ENCODE data around the gene GMCL1.

Gene GMCL1

DNA sequence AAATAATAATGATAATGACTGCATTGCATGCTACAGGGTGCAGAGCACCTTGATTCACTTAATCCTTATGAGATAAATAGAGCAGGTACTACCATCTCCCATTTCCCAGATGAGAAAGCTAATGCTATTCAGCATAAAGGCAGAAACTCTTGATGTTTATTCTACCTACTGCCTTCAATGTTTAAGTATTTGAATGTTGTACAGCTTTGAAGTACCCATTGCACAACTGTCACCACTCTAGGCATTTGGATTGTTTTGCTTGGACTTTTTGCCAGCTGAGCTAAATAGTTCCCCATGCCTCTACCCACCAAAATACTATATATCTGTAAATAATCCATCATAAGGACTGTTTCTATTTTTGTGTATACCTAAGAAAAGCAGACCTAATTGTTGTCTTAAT, 77.8 kb downstream of the GMCL1 start:
- DNase-seq (ENCODE audit: low read depth, low spot score), result no peak
- no peak overlapping the region for H3K4me3 ChIP-seq (ENCODE audit: low read depth, low read length)
- TF ChIP-seq, protein P1, sequence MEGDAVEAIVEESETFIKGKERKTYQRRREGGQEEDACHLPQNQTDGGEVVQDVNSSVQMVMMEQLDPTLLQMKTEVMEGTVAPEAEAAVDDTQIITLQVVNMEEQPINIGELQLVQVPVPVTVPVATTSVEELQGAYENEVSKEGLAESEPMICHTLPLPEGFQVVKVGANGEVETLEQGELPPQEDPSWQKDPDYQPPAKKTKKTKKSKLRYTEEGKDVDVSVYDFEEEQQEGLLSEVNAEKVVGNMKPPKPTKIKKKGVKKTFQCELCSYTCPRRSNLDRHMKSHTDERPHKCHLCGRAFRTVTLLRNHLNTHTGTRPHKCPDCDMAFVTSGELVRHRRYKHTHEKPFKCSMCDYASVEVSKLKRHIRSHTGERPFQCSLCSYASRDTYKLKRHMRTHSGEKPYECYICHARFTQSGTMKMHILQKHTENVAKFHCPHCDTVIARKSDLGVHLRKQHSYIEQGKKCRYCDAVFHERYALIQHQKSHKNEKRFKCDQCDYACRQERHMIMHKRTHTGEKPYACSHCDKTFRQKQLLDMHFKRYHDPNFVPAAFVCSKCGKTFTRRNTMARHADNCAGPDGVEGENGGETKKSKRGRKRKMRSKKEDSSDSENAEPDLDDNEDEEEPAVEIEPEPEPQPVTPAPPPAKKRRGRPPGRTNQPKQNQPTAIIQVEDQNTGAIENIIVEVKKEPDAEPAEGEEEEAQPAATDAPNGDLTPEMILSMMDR (IDR thresholded peaks at IDR 0.05; ENCODE audit: low read depth, low read length), result no peak
- in situ Hi-C loops (cut with HindIII; ENCODE audit: low sequenced_read_pairs), result no loop called here

DNA sequence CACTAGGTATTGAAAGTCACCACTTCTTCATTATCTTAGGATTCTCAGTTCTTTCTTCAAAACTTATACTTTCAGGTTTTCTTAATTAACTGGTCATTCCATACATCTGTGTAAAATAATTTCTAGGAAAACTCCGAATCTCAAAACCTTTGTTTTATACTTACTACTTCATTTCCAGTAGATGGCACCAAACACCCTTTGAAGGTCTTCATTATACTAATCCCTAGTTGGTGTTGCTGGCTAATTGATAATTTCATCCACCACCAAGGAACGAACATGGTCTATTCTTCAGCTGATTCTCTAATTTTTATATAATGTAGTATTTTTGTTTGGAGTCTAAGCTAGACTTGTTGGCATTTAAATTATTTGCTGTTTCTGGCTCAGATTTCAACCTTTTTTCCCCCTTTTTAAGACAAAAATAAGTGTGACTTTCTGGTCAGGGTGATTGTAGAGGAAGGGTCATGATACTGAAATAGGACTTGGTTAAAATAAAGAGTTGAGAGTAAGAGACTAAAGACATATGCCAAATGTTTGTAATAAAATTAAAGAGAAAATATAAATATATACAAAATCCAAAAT, 82.6 kb downstream of the GMCL1 start:
- no peak overlapping the region for H3K4me3 ChIP-seq (ENCODE audit: low read depth, low read length)
- in situ Hi-C loops (cut with HindIII; ENCODE audit: low sequenced_read_pairs), result no loop called here
- TF ChIP-seq, protein P1 (IDR thresholded peaks at IDR 0.05; ENCODE audit: low read depth, low read length), result peak; percentile 28
- DNase-seq (ENCODE audit: low read depth, low spot score), result peak; percentile 60

DNA sequence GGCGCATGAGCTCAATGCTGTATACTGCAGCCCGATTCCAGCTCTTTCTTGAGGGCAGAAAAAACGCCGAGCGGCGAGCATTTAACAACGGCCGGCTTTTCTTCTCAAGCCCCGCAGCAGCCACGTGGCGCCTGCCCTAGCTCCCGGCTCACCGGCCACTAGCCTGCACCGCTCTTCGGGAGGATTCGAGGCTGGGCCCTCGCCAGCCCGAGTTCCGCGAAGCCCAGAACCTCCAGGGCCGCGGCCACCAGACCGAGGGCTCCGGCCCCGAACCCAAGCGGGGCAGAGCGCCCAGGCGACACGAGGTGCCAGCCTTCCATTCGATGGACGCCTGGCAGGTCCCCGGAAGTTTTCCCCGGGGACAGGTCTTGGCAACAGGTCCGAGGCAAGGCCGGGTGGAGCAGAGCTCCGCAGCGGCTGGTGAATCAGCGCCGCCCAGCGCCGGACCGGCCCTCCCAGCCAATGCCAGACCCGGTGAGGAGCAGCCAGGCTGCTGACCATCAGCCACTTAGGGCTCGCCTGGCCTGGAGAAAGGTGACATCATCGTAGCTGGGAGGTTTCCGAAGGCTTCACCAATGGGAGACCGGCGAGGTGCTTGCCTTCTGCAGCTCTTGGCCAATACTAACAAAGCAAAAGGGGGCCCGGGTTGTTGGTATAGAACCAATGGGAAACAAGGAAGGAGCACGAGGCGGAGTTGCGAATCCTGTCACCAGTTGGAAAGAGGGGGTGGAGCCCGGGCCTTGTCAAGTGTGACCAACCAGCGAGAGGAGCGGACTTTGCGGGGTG, 84.9 kb downstream of the GMCL1 start:
- in situ Hi-C loops (cut with HindIII; ENCODE audit: low sequenced_read_pairs), result no loop called here
- TF ChIP-seq, protein P1 (IDR thresholded peaks at IDR 0.05; ENCODE audit: low read depth, low read length), result peak; percentile 15
- H3K4me3 ChIP-seq (ENCODE audit: low read depth, low read length), result peak overlapping the region; percentile 79
- peak; percentile 100 for DNase-seq (ENCODE audit: low read depth, low spot score)

DNA sequence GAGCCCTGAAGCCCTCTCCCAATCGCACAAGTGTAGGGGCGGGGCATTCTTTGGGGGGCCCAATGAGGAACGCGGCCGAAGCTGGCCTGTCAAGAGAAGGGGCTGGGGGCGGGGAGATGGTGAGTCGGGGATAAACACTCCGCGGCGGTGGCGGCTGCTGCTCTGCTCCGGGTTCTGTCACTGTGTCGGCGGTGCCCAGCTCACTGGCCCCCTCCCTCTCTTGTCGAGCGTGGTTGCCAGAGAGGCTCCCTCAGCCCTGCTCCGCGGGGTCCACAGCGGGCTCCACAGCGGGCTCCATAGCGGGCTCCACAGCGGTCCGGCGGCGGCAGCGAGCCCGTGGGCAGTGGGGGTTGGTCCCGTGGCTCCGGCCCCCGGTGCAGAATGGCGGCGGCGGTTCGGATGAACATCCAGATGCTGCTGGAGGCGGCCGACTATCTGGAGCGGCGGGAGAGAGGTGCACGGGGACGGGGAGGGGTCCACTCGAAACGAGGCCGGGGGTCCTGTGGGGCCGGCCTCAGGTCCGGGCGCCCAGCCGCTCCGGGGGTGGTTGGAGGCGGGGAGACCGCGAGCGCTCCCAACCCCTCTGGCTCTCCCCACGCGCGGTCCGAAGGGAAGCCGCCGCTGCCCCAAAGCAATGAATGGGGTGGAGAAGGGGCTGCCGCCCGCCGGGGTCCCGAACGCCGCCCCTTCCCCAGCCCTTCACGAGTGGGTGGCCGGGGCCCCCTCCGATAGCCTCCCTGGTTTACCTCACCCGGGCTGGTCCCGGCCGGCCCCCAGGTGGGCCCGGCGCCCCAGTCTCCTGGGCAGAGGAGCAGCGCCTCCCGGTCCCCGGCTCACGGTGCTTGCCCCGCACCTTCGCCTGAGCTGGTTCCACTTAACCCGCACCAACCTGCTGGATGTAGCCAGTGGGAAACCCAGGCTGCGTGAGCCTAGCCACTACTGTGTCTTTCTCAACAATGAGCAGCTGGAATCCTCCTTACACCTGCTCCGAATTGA, 85.8 kb downstream of the GMCL1 start, which contains the start of gene MXD1:
Gene MXD1, plus strand, starts transcription at position 160 of the 996 bp plus-strand sequence. Its CDS starts 222 bp downstream, at position 382.
- TF ChIP-seq, protein P1 (IDR thresholded peaks at IDR 0.05; ENCODE audit: low read depth, low read length), result no peak
- peak within 1 kb of the TSS; percentile 79 for H3K4me3 ChIP-seq (ENCODE audit: low read depth, low read length)
- DNase-seq (ENCODE audit: low read depth, low spot score), result no peak
- in situ Hi-C loops (cut with HindIII; ENCODE audit: low sequenced_read_pairs), result no loop called here

DNA sequence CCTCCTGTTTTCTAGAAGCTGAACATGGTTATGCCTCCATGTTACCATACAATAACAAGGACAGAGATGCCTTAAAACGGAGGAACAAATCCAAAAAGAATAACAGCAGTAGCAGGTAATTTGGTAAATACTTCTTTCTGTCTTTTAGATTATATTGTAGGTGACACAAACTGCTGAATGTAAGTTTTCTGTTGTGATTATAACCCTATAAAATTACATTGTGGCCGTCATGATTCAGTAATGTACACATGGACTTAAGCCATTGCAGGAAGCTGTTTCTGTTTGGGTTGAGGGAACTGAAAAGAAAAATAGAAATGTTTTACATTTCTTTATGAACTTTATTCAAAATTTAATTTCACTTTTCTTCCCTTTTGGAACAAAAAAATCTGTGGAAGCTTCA, 86.6 kb downstream of the GMCL1 start:
- TF ChIP-seq, protein P1 (IDR thresholded peaks at IDR 0.05; ENCODE audit: low read depth, low read length), result no peak
- no peak for DNase-seq (ENCODE audit: low read depth, low spot score)
- H3K4me3 ChIP-seq (ENCODE audit: low read depth, low read length), result peak overlapping the region; percentile 79
- in situ Hi-C loops (cut with HindIII; ENCODE audit: low sequenced_read_pairs), result no loop called here

DNA sequence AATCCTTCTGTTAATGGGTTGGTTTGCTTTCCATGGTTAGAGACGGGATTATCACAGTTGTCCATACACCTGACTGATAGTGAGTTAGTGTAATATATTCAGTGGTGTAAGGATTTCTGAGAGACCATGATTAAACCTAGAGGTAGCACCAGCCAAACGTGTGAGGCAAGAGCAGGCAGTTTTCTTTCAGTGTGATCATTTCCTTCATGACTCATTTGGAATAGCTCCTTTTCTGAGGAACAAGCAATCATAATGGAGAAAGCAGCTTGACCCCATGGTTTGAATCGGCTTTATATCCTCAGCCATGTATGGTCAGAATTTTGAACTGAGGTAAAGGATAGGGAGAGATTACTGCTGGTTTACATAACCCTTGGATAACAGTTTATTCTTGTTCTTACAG, 88.4 kb downstream of the GMCL1 start:
- peak; percentile 87 for DNase-seq (ENCODE audit: low read depth, low spot score)
- H3K4me3 ChIP-seq (ENCODE audit: low read depth, low read length), result no peak overlapping the region
- TF ChIP-seq, protein P1 (IDR thresholded peaks at IDR 0.05; ENCODE audit: low read depth, low read length), result no peak
- in situ Hi-C loops (cut with HindIII; ENCODE audit: low sequenced_read_pairs), result no loop called here
